ELF-1 (cell line): ENCODE results near the gene PLPP2.

ENCODE experiments used
- DNase-seq: peaks from one replicate; pipeline ENCODE4 v3.0.0-alpha.2; 2016; ENCODE audit warnings: low read depth, low spot score

PLPP2 gene

GRCh38 chr19:291006-291521 lies at the start of gene PLPP2:
PLPP2 (minus strand) TSS chr19:291403; CDS start chr19:291336, 67 bp downstream.
- no peak for DNase-seq

DNA sequence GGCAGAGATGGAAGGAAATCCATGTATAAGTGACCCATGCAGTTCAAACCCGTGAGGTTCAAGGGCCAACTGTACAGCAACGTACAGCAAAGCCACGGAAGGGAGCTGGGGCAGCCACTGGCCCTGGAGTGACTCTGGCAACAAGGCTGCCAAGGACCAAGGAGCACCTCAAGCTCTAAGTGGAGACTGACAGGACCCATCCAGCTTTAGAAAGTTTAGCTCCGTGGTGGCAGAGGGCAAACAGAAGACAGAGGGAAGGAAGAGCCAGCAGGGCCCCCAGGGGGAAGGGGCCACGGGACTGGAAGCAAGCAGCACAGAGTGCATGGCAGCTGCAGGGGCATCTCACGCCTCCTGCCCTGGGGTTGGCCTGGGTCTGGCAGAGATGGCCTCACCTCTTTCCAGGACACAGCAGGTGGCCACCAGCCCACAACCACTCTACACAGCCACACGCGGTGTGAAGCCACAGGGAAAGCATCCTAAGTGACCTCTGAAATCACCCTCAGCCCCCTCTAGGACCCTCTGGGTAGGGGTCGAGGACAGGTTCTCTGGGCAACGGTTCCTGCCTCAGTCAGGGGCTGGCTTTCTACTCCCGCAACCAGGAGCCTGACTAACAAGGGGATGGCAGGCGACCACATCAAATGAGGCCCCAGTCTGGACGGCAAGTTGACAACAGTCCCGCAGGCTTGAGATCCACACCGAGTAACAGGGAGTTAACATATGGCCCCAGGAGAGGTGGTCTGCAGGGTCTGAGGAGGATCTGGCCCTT lies 49.6 kb upstream of the PLPP2 start:
- no peak for DNase-seq

DNA sequence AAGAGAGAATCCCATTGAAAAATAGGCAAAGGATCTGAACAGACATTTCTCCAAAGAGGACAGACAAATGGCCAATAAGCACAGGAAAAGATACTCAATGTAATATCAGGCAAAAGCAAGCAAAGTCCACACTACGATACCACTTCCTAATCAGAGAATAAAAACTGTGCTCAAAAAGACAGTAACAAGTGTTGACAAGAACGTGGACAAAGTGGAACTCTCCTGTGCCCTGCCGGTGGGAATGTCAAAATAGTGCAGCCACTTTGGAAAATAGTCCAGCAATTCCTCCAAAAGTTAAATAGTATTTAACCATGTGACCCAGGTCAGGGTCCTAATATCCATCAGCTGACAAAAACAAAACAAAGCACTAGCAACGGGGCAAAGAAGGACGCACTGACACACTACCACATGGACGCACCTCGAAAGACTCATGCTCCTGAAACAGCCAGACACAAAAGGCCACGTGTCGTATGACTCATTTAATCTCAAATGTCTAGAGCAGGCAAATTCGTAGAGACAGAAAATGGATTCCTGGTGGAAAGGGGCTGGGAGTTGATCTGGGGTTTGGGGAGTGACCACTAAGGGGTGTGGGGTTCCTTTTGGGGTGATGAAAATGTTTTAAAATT lies 48.2 kb upstream of the PLPP2 start:
- DNase-seq: no peak

GRCh38 chr19:338421-338820 lies 47.2 kb upstream of the PLPP2 start:
- DNase-seq: no peak

- DNase-seq: no peak
Observed at GRCh38 chr19:336067-336614, 44.9 kb upstream of the PLPP2 start.

GRCh38 chr19:335486-336066 lies 44.4 kb upstream of the PLPP2 start:
- no peak for DNase-seq

DNA sequence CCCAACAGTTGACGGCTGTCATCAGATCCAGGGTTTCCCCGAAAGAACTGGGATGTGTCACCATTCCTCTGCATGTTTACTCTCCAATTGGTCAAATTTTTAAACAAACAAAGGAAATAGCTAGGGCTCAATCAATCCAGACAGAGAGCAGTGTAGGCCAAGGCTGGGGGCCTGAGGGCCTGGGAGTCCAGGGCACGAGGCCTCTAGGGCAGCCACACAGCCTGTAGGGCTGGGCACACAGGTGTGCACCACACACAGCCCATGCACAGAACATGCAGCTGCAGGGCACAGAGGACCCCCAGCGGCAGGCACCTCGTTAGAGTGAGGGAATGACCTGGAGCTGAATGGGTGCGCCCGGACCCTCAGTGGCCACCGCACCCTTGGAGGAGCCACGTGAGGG lies 43.9 kb upstream of the PLPP2 start:
- no peak for DNase-seq

GRCh38 chr19:334296-335071 lies 43.3 kb upstream of the PLPP2 start:
- DNase-seq: no peak

DNA sequence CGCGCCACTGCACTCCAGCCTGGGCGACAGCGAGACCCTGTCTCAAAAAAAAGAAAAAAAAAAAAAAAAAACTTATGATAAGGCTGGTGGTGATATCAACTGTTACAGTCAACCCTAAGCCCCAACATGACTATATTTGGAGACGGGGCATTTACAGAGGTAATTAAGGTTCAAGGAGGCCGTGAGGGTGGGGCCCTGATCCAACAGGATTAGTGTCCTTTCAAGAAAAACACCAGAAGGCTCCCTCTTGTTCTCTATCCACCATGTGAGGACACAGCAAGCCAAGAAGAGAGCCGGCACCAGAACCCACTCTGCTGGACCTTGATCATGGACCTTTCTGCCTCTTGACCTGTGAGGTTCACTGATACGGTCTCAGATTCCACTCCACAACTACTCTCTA lies 39.3 kb upstream of the PLPP2 start:
- DNase-seq: no peak

GRCh38 chr19:329876-330275 lies 38.7 kb upstream of the PLPP2 start:
- no peak for DNase-seq

GRCh38 chr19:328025-328505 lies 36.9 kb upstream of the PLPP2 start:
- no peak for DNase-seq

DNA sequence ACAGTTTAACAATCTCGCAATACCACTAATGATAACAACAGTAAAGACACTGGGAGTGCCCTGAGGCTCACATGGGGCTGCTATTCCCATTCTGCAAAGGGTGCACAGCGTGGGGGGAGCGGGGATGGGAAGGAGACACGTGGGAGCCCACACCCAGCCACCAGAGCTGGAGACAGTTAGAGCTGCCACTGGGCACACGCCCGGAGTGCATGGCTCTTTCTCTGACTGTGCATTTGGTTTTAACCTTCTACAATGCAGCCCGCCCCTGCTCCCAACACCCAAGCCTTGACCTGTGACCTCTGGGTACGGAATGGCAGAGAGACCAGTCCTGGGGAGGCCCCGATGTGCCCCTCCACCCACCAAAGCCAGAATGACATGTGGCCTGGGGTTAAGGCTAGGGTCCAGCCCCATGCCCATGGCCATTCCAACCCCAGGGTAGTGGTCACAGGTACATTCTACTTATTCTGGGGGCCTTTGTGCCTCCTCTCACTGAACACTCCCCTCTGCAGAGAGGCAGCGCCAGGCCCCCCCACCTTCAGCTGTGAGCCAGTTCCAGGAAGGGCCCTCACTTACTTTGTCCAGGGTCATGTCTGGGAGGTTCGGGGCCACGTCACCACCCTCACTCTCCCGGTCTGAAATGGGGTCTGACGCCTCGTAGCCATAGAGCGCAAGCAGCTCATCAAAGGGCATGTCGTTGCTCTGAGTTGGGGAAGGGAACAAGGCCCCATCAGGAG lies 36.3 kb upstream of the PLPP2 start:
- DNase-seq: no peak

DNA sequence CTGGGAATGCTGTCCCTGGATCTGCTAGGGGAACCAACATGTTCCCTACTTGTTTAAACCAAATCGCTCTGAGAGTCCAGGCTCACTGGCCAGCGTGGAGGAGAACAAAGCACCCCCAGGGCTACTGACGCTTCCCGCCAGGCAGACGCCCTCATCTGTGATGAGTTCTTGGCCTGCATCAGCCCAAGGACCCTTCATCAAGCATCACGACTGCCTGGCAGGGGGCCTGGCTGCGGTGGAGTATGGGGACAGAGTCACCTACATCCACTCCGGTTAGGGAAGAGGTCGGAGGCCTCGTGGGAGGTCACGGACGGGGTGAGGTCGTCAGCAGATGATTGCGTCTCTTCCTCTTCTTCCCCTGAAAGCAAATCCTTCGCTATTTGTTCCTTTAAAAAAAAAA lies 35.7 kb upstream of the PLPP2 start:
- DNase-seq: no peak

- no peak for DNase-seq
Observed at GRCh38 chr19:325937-326565, 34.8 kb upstream of the PLPP2 start.

- no peak for DNase-seq
Observed at GRCh38 chr19:325173-325936, 34.2 kb upstream of the PLPP2 start.

GRCh38 chr19:324716-325115 lies 33.5 kb upstream of the PLPP2 start:
- DNase-seq: no peak

- no peak for DNase-seq
Observed at GRCh38 chr19:322616-323015, 31.4 kb upstream of the PLPP2 start.

- DNase-seq: no peak
Observed at GRCh38 chr19:318509-318774, 27.2 kb upstream of the PLPP2 start.

DNA sequence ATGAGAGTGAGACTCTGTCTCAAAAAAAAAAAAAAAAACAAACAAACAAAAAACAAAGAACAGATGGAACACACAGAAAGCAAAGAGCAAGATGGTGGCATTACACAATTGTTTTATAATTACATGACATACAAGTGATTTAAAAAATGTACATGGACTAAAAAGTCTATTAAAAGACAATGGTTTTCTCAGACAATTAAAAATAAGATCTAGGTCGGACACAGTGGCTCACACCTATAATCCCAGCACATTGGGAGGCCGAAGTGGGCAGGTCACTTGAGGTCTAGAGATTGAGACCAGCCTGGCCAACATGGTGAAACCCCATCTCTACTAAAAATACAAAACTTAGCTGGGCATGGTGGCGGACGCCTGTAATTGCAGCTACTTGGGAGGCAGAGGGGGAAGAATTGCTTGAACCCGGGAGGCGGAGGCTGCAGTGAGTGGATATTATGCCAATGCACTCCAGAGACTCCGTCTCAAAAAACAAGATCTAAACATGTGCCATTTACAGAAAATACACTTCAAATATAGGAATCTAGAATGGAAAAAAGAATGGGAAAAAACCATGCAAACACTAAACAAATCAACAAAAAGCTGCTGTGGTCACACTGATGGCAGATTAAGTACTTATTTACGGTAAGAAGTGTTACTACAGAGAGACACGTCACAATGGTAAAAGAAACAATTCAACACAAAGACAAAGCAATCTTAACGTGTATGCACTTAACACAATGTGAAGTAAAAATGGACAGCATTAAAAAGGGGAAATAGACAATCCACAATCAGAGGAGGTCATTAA lies 26.7 kb upstream of the PLPP2 start:
- DNase-seq: no peak
